GM20431 (cell line): ENCODE measurements around the gene DUSP10.

Experiments
- in situ Hi-C: fragments of 300-500 bp; cut with MseI, MboI; formaldehyde crosslinking; loops from one replicate; pipeline ENCODE4 v1.15.0; 2020; ENCODE audit warnings: low sequenced_read_pairs; ENCODE audit not compliant: unreplicated experiment

DUSP10 gene

DNA sequence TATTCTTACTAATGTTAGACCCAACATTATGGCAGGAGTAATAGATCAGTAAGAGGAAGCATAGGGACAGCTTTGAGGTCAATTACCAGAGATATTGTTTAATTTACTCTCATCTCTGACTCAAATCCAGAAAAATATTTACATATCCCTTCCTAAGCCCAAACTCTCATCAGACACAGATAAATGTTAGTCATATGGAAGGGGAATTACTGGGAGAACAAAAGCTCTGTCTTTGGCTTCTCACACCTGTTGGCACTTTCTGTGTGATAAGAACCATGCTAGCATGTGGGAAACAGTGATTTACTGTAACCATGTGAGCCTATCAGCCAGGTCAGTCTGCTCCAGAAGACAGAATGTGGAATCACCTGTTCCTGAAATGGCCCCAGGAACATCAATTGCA, 72.4 kb downstream of the DUSP10 start:
- in situ Hi-C loops: no loop called here

DNA sequence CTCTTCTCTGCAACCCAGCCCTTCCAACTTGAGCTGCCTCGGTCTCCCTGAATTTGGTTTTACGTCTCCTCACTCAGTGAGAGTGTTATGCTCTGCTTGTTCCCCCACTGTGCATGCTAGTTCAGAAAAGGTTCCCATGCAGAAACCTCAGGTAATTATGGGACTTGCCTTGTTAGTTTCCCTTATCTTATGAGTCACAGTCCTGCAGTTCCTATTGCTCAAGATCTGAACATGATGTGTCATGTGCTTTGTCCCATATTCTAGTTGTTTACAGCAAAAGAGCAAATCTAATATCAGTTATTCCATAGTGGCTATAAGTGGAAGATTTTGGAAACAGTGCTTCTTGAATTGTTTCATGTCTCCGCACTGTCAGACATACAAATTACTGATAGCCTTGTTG, 74.4 kb downstream of the DUSP10 start:
- in situ Hi-C loops: no loop called here

DNA sequence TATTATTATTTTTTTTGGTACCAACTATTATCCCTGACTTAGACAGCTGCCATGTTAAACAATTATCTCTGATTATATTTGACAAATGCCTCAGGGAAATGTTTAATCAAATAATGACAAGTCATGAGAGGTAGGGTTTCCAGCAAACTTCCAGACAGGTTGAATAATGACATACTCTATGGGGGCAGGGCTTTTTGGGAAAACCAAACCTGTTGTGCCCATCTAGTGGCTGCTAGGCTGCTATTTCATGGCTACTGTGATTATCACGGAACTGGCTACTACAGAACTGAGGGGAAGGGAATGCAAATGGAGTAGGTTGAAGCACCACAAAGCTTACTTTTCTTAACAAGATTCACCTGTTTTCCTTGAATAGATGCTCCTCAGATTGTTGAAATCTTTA, 77.6 kb downstream of the DUSP10 start:
- in situ Hi-C loops: no loop called here

DNA sequence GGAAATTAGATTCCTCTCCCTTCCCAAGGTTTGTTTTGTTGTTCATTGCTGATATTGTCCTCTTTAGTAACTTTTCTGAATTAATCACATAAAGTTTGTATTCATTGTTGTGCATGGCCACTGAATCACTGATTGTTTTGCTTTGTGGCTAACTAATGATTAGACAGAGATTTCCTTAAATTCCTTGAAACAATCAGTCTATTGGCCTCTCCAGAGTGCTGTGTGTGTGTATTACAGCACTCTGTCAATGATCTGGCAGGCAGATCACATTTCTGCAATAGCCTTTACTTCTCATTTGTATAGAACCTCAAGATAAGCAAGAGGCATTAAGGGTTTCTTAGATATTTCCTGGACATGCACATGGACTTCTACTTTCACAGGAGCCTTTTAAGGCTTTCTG, 78.6 kb downstream of the DUSP10 start:
- in situ Hi-C loops: no loop called here

DNA sequence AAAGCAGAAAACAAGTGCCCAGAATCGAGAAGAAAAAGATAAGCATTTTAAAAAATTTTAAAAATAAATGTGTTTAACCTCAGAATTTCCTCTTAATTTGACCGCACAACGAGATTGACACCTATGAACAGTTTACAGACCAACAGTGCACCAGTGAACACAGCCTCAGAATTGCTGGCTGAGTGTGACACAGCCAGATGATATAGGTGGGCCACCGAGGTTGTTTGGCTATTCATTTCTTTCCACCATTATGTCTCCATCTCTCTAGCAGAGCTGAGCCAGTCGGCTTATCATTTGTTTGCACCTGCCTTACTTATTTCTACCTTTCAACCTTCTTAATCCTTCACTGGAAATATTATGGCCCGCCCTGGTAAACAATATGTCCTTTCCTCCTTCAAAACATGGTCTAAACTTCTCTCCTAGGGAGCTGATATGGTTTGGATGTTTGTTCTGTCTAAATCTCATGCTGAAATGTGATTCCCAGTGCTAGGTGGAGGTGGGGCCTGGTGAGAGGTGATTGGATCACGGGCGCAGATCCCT, 86.1 kb downstream of the DUSP10 start:
- in situ Hi-C loops: no loop called here
